ENCODE measurements around the gene SH3BP1. TPM values are rescaled to one million over a fixed set of nuclear protein-coding genes. Genes with fewer than 3 reads are reported as not detected.

SH3BP1 gene
- total RNA-seq, 4 donors from 2014 or later, result 7.4 to 26.2 (median 14.2) TPM

GRCh38 chr22:37639771-37640590, 512 bp downstream of the SH3BP1 start:
- Histone ChIP-seq H3K36me3 (no peaks in the 10 kb centered on the region), H3K4me1 (peaks cover 0 to 14% of the 10 kb centered on the region in 2 donors), H3K27ac (peak overlapping the region; percentile 43 to 89), H3K27me3 (no peaks in the 10 kb centered on the region), H3K4me3 (peak overlapping the region; percentile 29 to 63), H3K9me3 (no peaks in the 10 kb centered on the region)
- TF ChIP-seq CTCF (IDR thresholded peaks at IDR 0.05), result no peak
- no peak for TF ChIP-seq POLR2A (IDR thresholded peaks at IDR 0.05)
- intact Hi-C loops (cut with DNase I; ENCODE audit: low total_unique reads), result loop anchor here (5.0 to 10.0 kb wide), 2 partner anchors 42 to 155 kb away; no protein-coding TSS in a partner anchor
- no peak for DNase-seq

- Histone ChIP-seq H3K4me3 (peak overlapping the region in 1 of 2 donors; percentile 63), H3K27me3 (no peaks in the 10 kb centered on the region), H3K36me3 (no peaks in the 10 kb centered on the region), H3K4me1 (peaks cover 0 to 14% of the 10 kb centered on the region in 2 donors), H3K27ac (peak overlapping the region in 1 of 2 donors; percentile 89), H3K9me3 (no peaks in the 10 kb centered on the region)
- intact Hi-C loops (cut with DNase I; ENCODE audit: low total_unique reads), result loop anchor here (5.0 to 10.0 kb wide), 2 partner anchors 41 to 154 kb away; no protein-coding TSS in a partner anchor
- no peak for TF ChIP-seq CTCF (IDR thresholded peaks at IDR 0.05)
- DNase-seq, result no peak
These were observed 1.4 kb downstream of the SH3BP1 start for GRCh38 chr22:37640591-37641560.

GRCh38 chr22:37641561-37641949, 2.1 kb downstream of the SH3BP1 start:
- H3K4me3 ChIP-seq, result no peak overlapping the region
- intact Hi-C loops (cut with DNase I; ENCODE audit: low total_unique reads), result loop anchor here (5.0 to 10.0 kb wide), 2 partner anchors 41 to 153 kb away; no protein-coding TSS in a partner anchor
- no peaks in the 10 kb centered on the region for H3K9me3 ChIP-seq
- H3K36me3 ChIP-seq, result no peaks in the 10 kb centered on the region
- H3K27me3 ChIP-seq, result no peaks in the 10 kb centered on the region
- no peak for DNase-seq
- peaks cover 0 to 14% of the 10 kb centered on the region in 2 donors for H3K4me1 ChIP-seq
- no peak overlapping the region for H3K27ac ChIP-seq
- TF ChIP-seq CTCF (IDR thresholded peaks at IDR 0.05), result no peak
- no peak for TF ChIP-seq POLR2A (IDR thresholded peaks at IDR 0.05)

GRCh38 chr22:37643225-37643847, 3.9 kb downstream of the SH3BP1 start:
- intact Hi-C loops (cut with DNase I; ENCODE audit: low total_unique reads), result loop anchor here (5.0 to 10.0 kb wide), 2 partner anchors 39 to 151 kb away; no protein-coding TSS in a partner anchor
- Histone ChIP-seq H3K27ac (no peak overlapping the region), H3K36me3 (no peaks in the 10 kb centered on the region)

More at GRCh38 chr22:37643225-37643847, 3.9 kb downstream of the SH3BP1 start:
- H3K4me1 ChIP-seq, result peaks cover 0 to 14% of the 10 kb centered on the region in 2 donors
- DNase-seq, result peak; percentile 86 to 89
- no peaks in the 10 kb centered on the region for H3K9me3 ChIP-seq
- no peak for TF ChIP-seq POLR2A (IDR thresholded peaks at IDR 0.05)
- peak; percentile 87 to 93 (median 91) for TF ChIP-seq CTCF (IDR thresholded peaks at IDR 0.05)
- no peaks in the 10 kb centered on the region for H3K27me3 ChIP-seq
- no peak overlapping the region for H3K4me3 ChIP-seq

All from uterus (tissue), 4 donors.